Sigmoid colon (tissue), 4 donors: ENCODE measurements around the gene PUM1.

Source experiments
- CTCF ChIP-seq, 4 experiments: fragments of 450-650 bp in 3 of 4; fragments of 200-600 bp in 1 of 4; IDR thresholded peaks; one replicate each; pipeline ENCODE4 v1.5.1; 2016 to 2019; ENCODE audit warnings: antibody characterized with exemption in 4 of 4, mild to moderate bottlenecking in 3 of 4, moderate library complexity in 2 of 4
- POLR2A ChIP-seq, 2 donors: fragments of 450-650 bp; IDR thresholded peaks; one replicate each; pipeline ENCODE4 v1.6.1; 2016; ENCODE audit warnings: antibody characterized with exemption in 2 of 2, mild to moderate bottlenecking in 2 of 2, moderate library complexity in 2 of 2
- POLR2AphosphoS5 ChIP-seq, 4 donors: sonication (generic); formaldehyde crosslinking; IDR thresholded peaks; one replicate each; pipeline ENCODE4 v1.6.1; 2017; ENCODE audit warnings: antibody characterized with exemption in 4 of 4

- TF ChIP-seq POLR2A (IDR thresholded peaks at IDR 0.05) (no peak), CTCF (IDR thresholded peaks at IDR 0.05) (no peak), POLR2AphosphoS5 (IDR thresholded peaks at IDR 0.05) (no peak)
These were observed 157.2 kb downstream of the PUM1 start for GRCh38 chr1:30908316-30908695.
